Mesendoderm (in vitro differentiated cells): Measurements from ENCODE around the gene TBX20.
A peak's percentile ranks its signal among the peaks of the same experiment; 100 is the strongest.

ENCODE experiments used
- DNase-seq: peaks from one replicate; pipeline ENCODE4 v3.0.0; 2013
- H2AK5ac ChIP-seq: 2 replicates; pipeline ENCODE4 v1.6.1; 2013; ENCODE audit warnings: low read length, inconsistent platforms
- H2BK120ac ChIP-seq: 2 replicates; pipeline ENCODE4 v1.6.1; 2013; ENCODE audit warnings: low read depth, mild to moderate bottlenecking, low read length, moderate library complexity, mixed read lengths
- H2BK15ac ChIP-seq: replicated peaks from 2 replicates; pipeline ENCODE4 v1.6.1; 2013; ENCODE audit warnings: low read depth, mild to moderate bottlenecking, moderate library complexity
- H2BK5ac ChIP-seq: 2 replicates; pipeline ENCODE4 v1.6.1; 2013; ENCODE audit warnings: low read length, inconsistent platforms
- H3K18ac ChIP-seq: 2 replicates; pipeline ENCODE4 v1.6.1; 2013; ENCODE audit warnings: mild to moderate bottlenecking, low read length, mixed read lengths
- H3K23ac ChIP-seq: one replicate; pipeline ENCODE4 v1.6.1; 2013; ENCODE audit warnings: low read length
- H3K27ac ChIP-seq: 2 replicates; pipeline ENCODE4 v1.5.1; 2013; ENCODE audit warnings: low read depth, mild to moderate bottlenecking, inconsistent platforms, low read length, moderate library complexity
- H3K27me3 ChIP-seq: 2 replicates; pipeline ENCODE4 v1.6.1; 2013; ENCODE audit warnings: low read length, control low read depth, mild to moderate bottlenecking, inconsistent platforms; ENCODE audit not compliant: insufficient read depth, poor library complexity
- H3K36me3 ChIP-seq: 2 replicates; pipeline ENCODE4 v1.6.1; 2013; ENCODE audit warnings: low read length, inconsistent platforms; ENCODE audit not compliant: control insufficient read depth, insufficient read depth
- H3K4ac ChIP-seq: one replicate; pipeline ENCODE4 v1.6.1; 2013; ENCODE audit warnings: low read depth, mild to moderate bottlenecking, low read length, moderate library complexity
- H3K4me1 ChIP-seq: 2 replicates; pipeline ENCODE4 v1.6.1; 2013; ENCODE audit warnings: low read depth, low read length, inconsistent platforms; ENCODE audit not compliant: control insufficient read depth
- H3K4me2 ChIP-seq: 2 replicates; pipeline ENCODE4 v1.6.1; 2013; ENCODE audit warnings: low read length
- H3K4me3 ChIP-seq: 2 replicates; pipeline ENCODE4 v1.5.1; 2013; ENCODE audit warnings: mild to moderate bottlenecking, low read length
- H3K56ac ChIP-seq: one replicate; pipeline ENCODE4 v1.6.1; 2013; ENCODE audit warnings: low read length
- H3K79me1 ChIP-seq: 2 replicates; pipeline ENCODE4 v1.6.1; 2013; ENCODE audit warnings: low read length, inconsistent platforms
- H3K79me2 ChIP-seq: 2 replicates; pipeline ENCODE4 v1.6.1; 2013; ENCODE audit warnings: mild to moderate bottlenecking, low read length; ENCODE audit not compliant: control insufficient read depth, insufficient read depth
- H3K9ac ChIP-seq: 2 replicates; pipeline ENCODE4 v1.6.1; 2013; ENCODE audit warnings: low read length, inconsistent platforms
- H4K5ac ChIP-seq: one replicate; pipeline ENCODE4 v1.6.1; 2013; ENCODE audit warnings: low read length
- H4K8ac ChIP-seq: one replicate; pipeline ENCODE4 v1.6.1; 2013; ENCODE audit warnings: low read depth, mild to moderate bottlenecking, control low read depth, low read length, moderate library complexity
- WGBS: extraction: QIAGEN DNeasy Blood & Tissue Kit; methylation state at CpG from one replicate; pipeline ENCODE4 v1.1.7; 2013; ENCODE audit warnings: low lambda C conversion rate, missing lambda C conversion rate; ENCODE audit not compliant: insufficient coverage; ENCODE audit errors: extremely low coverage; 5-methylcytosine and 5-hydroxymethylcytosine counted together

TBX20 gene

DNA sequence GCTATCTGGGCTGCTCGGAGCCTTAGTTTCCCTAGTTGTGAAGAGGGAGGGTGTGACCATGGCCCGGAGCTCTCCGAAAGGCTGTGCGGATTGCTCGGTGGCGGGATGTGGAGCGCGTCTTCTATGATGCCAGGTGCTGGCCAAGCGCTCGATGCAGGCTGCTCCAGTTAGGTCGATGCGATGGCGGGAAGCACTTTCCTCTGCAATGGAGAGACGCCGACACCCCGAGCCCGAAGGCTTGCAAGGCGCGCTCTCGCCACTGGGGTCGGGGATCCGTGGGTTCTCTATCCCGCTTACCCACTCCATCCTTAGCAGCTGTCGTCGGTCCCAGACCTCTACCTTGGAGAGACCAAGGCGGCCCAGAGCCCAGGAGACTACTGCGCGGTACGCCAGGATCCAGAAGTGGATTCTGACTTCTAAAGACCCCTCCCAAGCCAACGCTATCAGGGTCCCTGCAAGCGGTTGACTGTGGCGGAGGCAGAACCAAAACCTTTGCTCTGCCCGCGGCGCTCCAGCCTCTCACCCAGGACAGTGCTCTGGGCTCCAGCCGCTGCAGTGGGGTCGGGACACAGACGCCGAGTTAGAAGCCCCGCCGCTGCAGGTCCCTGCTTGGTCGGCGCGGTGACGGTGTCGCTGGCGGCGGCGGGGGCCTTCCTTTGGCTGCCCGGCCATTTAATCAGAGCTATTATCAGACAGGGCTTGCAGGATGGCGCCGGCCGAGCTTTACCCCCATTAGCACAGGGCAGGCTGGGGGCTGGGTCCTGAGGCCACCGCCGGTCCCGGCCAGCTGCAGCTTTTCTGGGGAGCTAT lies 7.8 kb upstream of the TBX20 start:
- peak; percentile 63 for DNase-seq
- Histone ChIP-seq H3K4me2 (peak overlapping the region; percentile 76), H3K4me3 (peak overlapping the region; percentile 8), H4K8ac (no peak overlapping the region), H3K4ac (no peak overlapping the region), H2BK5ac (peak overlapping the region; percentile 52), H2BK15ac (no peak overlapping the region), H2BK120ac (peak overlapping the region; percentile 37), H3K23ac (no peak overlapping the region), H3K79me1 (no peaks in the 10 kb centered on the region), H3K56ac (peak overlapping the region; percentile 81), H3K27me3 (peaks cover 48% of the 10 kb centered on the region), H3K79me2 (no peaks in the 10 kb centered on the region), H3K27ac (no peak overlapping the region), H3K4me1 (peaks cover 11% of the 10 kb centered on the region), H2AK5ac (no peak overlapping the region), H3K18ac (peak overlapping the region; percentile 75), H3K9ac (peak overlapping the region; percentile 31), H4K5ac (no peak overlapping the region), H3K36me3 (no peaks in the 10 kb centered on the region)
- no CpG with 5 or more reads among the region's 56 CpGs for WGBS

- no peak overlapping the region for H3K18ac ChIP-seq
- no peak overlapping the region for H3K27ac ChIP-seq
- H2BK15ac ChIP-seq = no peak overlapping the region
- H2BK120ac ChIP-seq = no peak overlapping the region
- H3K36me3 ChIP-seq = no peaks in the 10 kb centered on the region
- H2BK5ac ChIP-seq = no peak overlapping the region
- H3K4ac ChIP-seq = no peak overlapping the region
- DNase-seq = no peak
- H4K5ac ChIP-seq = no peak overlapping the region
- H3K79me2 ChIP-seq = no peaks in the 10 kb centered on the region
- peaks cover 11% of the 10 kb centered on the region for H3K4me1 ChIP-seq
- peak overlapping the region; percentile 76 for H3K4me2 ChIP-seq
- peak overlapping the region; percentile 8 for H3K4me3 ChIP-seq
- no CpG with 5 or more reads among the region's 21 CpGs for WGBS
- peaks cover 54% of the 10 kb centered on the region for H3K27me3 ChIP-seq
- H3K9ac ChIP-seq = peak overlapping the region; percentile 31
- H3K56ac ChIP-seq = peak overlapping the region; percentile 81
- H3K79me1 ChIP-seq = no peaks in the 10 kb centered on the region
- no peak overlapping the region for H3K23ac ChIP-seq
- no peak overlapping the region for H4K8ac ChIP-seq
- H2AK5ac ChIP-seq = no peak overlapping the region
These were observed 7.1 kb upstream of the TBX20 start for GRCh38 chr7:35261041-35261440.

GRCh38 chr7:35260246-35260645 lies 6.3 kb upstream of the TBX20 start:
- H2AK5ac ChIP-seq = no peak overlapping the region
- no peak overlapping the region for H3K56ac ChIP-seq
- H3K18ac ChIP-seq = no peak overlapping the region
- H3K4me3 ChIP-seq = no peak overlapping the region
- H3K79me2 ChIP-seq = no peaks in the 10 kb centered on the region
- no CpG with 5 or more reads among the region's 7 CpGs for WGBS
- H2BK5ac ChIP-seq = no peak overlapping the region
- H2BK120ac ChIP-seq = no peak overlapping the region
- H4K5ac ChIP-seq = no peak overlapping the region
- no peak overlapping the region for H4K8ac ChIP-seq
- no peak overlapping the region for H3K4me2 ChIP-seq
- no peak overlapping the region for H3K9ac ChIP-seq
- H3K36me3 ChIP-seq = no peaks in the 10 kb centered on the region
- peaks cover 11% of the 10 kb centered on the region for H3K4me1 ChIP-seq
- no peak overlapping the region for H3K23ac ChIP-seq
- no peak overlapping the region for H3K4ac ChIP-seq
- H3K27me3 ChIP-seq = peaks cover 61% of the 10 kb centered on the region
- no peak overlapping the region for H3K27ac ChIP-seq
- DNase-seq = no peak
- H3K79me1 ChIP-seq = no peaks in the 10 kb centered on the region
- no peak overlapping the region for H2BK15ac ChIP-seq

DNA sequence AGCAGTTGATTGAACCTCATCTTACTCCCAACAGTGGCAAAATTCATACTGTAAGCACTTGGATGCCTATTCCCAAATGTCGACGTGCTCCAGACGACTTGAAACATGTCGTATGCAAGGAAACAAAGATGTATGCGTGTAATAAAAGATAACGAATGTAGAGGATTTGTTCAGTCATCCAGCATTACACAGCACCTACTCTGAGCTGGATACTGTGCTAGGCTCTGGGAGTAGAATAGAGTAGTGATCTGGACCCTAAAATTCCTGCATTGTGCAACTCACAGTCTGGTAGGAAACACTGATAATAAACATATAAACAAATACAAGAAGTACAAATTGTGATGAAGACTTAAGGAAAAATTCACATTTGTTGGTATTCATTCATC lies 5.6 kb upstream of the TBX20 start:
- no peak overlapping the region for H3K4me2 ChIP-seq
- H3K27ac ChIP-seq = no peak overlapping the region
- H3K4me1 ChIP-seq = peaks cover 9% of the 10 kb centered on the region
- no peak overlapping the region for H3K23ac ChIP-seq
- no peak overlapping the region for H4K8ac ChIP-seq
- no peak overlapping the region for H2BK15ac ChIP-seq
- no peak overlapping the region for H2BK120ac ChIP-seq
- no peak overlapping the region for H3K18ac ChIP-seq
- no peak overlapping the region for H4K5ac ChIP-seq
- no peaks in the 10 kb centered on the region for H3K79me1 ChIP-seq
- H3K27me3 ChIP-seq = peaks cover 68% of the 10 kb centered on the region
- no CpG with 5 or more reads among the region's 6 CpGs for WGBS
- H3K79me2 ChIP-seq = no peaks in the 10 kb centered on the region
- H2BK5ac ChIP-seq = no peak overlapping the region
- no peaks in the 10 kb centered on the region for H3K36me3 ChIP-seq
- H2AK5ac ChIP-seq = peak overlapping the region; percentile 84
- H3K56ac ChIP-seq = no peak overlapping the region
- no peak overlapping the region for H3K4ac ChIP-seq
- no peak for DNase-seq
- no peak overlapping the region for H3K4me3 ChIP-seq
- H3K9ac ChIP-seq = no peak overlapping the region

DNA sequence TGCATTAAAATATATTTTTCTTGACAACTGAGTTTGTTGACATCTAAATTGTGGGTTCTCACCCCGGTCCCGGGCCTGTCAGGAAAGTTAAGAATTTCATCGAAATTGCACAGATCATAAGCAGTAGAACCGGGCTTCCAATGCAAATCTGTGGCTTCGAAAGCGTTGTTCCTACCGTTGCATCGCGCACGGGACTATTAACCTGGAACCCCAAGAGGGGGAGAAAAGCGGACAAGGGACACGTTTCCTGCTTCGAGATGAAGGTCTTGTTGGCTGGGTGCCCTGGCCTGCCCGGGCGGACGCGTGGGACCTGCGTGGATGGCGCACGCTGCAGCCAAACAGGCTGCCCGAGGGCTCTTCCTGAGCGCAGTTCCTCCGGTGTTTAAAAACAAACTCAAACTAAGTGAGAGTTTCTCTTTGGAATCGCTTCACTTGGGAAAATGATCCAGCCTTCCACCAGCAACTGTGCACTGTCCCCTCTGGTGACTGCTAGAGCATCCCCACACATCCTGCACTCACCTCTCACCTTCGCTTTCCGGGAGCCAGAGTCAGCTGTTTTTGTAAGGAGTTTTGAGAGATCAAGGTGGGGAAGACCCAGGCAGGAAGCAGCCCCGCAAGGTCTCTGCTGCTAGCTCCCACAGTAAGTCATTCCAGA lies 5.1 kb upstream of the TBX20 start:
- DNase-seq = no peak
- H2BK120ac ChIP-seq = no peak overlapping the region
- WGBS = no CpG with 5 or more reads among the region's 27 CpGs

More for the DNA sequence above, 5.1 kb upstream of the TBX20 start:
- no peak overlapping the region for H3K4ac ChIP-seq
- H3K79me2 ChIP-seq = no peaks in the 10 kb centered on the region
- H2AK5ac ChIP-seq = no peak overlapping the region
- no peak overlapping the region for H2BK5ac ChIP-seq
- no peaks in the 10 kb centered on the region for H3K79me1 ChIP-seq
- H3K36me3 ChIP-seq = no peaks in the 10 kb centered on the region
- H3K4me3 ChIP-seq = no peak overlapping the region
- peak overlapping the region; percentile 81 for H3K23ac ChIP-seq
- H3K18ac ChIP-seq = no peak overlapping the region
- H3K4me2 ChIP-seq = peak overlapping the region; percentile 18
- no peak overlapping the region for H3K27ac ChIP-seq
- H3K56ac ChIP-seq = peak overlapping the region; percentile 47
- peak overlapping the region; percentile 17 for H3K9ac ChIP-seq
- H2BK15ac ChIP-seq = no peak overlapping the region
- peaks cover 68% of the 10 kb centered on the region for H3K27me3 ChIP-seq
- H3K4me1 ChIP-seq = peaks cover 9% of the 10 kb centered on the region
- H4K5ac ChIP-seq = no peak overlapping the region
- H4K8ac ChIP-seq = no peak overlapping the region
